Stomach (tissue), 4 donors: ENCODE measurements around the gene SHANK2.

Experiments used
- POLR2A ChIP-seq, 4 donors: fragments of 450-650 bp; IDR thresholded peaks; one replicate each; pipeline ENCODE4 v1.6.1; 2016; ENCODE audit warnings: antibody characterized with exemption in 4 of 4, control low read depth in 2 of 4, mild to moderate bottlenecking in 1 of 4, moderate library complexity in 1 of 4
- POLR2AphosphoS5 ChIP-seq, 3 donors: sonication (generic); formaldehyde crosslinking; IDR thresholded peaks; one replicate each; pipeline ENCODE4 v1.6.1; 2016; ENCODE audit warnings: antibody characterized with exemption in 3 of 3
- TF ChIP-seq, protein P1 (sequence below), 7 experiments: fragments of 450-650 bp in 4 of 7; fragments of 200-600 bp in 3 of 7; sonication (generic) in 3 of 7; IDR thresholded peaks; one replicate each; pipeline ENCODE4 v1.5.1; 2016 to 2019; ENCODE audit warnings: antibody characterized with exemption in 7 of 7, control low read depth in 2 of 7, mild to moderate bottlenecking in 1 of 7

DNA sequence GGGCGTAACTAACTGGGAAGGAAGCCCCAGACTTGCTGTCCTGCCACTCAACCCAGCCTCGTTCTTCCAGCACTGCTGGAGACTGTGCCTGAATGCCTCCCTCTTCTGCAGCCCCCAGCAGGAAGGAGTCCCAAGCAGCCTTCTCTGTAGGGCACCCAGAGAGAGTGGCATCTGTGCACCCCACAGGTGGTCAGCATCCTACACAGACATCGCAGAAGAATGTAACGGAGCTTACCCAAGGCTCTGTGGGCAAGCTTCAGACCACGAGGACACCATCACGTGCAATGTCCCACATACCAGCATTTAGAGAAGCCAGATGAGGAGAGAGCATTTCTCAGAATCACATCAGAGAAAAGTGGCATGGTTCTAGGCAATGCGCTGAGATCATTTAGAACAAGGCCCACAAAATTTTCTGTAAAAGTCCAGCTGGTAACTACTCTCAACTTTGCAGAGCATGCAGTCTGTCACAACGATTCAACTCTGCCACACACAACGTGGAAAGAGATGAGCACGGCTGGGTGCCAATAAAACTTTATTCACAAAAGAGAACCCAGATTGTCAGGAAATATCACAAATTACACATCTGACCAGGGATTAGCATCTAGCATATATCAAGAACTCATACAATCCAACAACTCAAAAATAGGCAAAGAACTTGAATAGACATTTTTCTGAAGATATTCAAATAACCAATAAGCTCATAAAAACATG lies 33.4 kb downstream of the SHANK2 start:
- no peak for TF ChIP-seq POLR2AphosphoS5 (IDR thresholded peaks at IDR 0.05)
- TF ChIP-seq, protein P1, sequence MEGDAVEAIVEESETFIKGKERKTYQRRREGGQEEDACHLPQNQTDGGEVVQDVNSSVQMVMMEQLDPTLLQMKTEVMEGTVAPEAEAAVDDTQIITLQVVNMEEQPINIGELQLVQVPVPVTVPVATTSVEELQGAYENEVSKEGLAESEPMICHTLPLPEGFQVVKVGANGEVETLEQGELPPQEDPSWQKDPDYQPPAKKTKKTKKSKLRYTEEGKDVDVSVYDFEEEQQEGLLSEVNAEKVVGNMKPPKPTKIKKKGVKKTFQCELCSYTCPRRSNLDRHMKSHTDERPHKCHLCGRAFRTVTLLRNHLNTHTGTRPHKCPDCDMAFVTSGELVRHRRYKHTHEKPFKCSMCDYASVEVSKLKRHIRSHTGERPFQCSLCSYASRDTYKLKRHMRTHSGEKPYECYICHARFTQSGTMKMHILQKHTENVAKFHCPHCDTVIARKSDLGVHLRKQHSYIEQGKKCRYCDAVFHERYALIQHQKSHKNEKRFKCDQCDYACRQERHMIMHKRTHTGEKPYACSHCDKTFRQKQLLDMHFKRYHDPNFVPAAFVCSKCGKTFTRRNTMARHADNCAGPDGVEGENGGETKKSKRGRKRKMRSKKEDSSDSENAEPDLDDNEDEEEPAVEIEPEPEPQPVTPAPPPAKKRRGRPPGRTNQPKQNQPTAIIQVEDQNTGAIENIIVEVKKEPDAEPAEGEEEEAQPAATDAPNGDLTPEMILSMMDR (IDR thresholded peaks at IDR 0.05) = no peak
- TF ChIP-seq POLR2A (IDR thresholded peaks at IDR 0.05) = no peak
